HEK293 (cell line): ENCODE data around the gene UQCC2.

Experiments used
- KLF10 ChIP-seq: fragments of 450-650 bp; IDR thresholded peaks from 2 replicates; pipeline ENCODE4 v1.5.1; 2018; ENCODE audit warnings: missing biosample characterization, mild to moderate bottlenecking, missing genetic modification characterization
- SALL2 ChIP-seq: fragments of 450-650 bp; formaldehyde crosslinking; IDR thresholded peaks from 2 replicates; pipeline ENCODE4 v1.5.0; 2017; ENCODE audit warnings: missing biosample characterization, mild to moderate bottlenecking, missing genetic modification characterization, borderline replicate concordance
- SETDB1 ChIP-seq: IDR thresholded peaks from one replicate; pipeline ENCODE4 v1.6.1; 2017; ENCODE audit warnings: mild to moderate bottlenecking, low read length, moderate library complexity, mixed read lengths; ENCODE audit not compliant: insufficient read length
- TCF7L2 ChIP-seq: IDR thresholded peaks from 2 replicates; pipeline ENCODE4 v1.6.1; 2011; ENCODE audit warnings: low read depth, mild to moderate bottlenecking, inconsistent platforms, low read length, moderate library complexity, borderline replicate concordance
- YY1 ChIP-seq: fragments of 450-650 bp; formaldehyde crosslinking; IDR thresholded peaks from 2 replicates; pipeline ENCODE4 v1.5.1; 2018; ENCODE audit warnings: missing biosample characterization, missing genetic modification characterization
- ZBTB49 ChIP-seq: fragments of 450-650 bp; formaldehyde crosslinking; IDR thresholded peaks from 2 replicates; pipeline ENCODE4 v1.5.1; 2016; ENCODE audit warnings: missing biosample characterization, missing genetic modification characterization, low read depth
- ZNF112 ChIP-seq: fragments of 450-650 bp; formaldehyde crosslinking; IDR thresholded peaks from 2 replicates; pipeline ENCODE4 v1.5.0; 2017; ENCODE audit warnings: missing biosample characterization, missing genetic modification characterization
- ZNF138 ChIP-seq: fragments of 450-650 bp; formaldehyde crosslinking; IDR thresholded peaks from 2 replicates; pipeline ENCODE4 v1.5.1; 2016; ENCODE audit warnings: missing biosample characterization, missing genetic modification characterization, borderline replicate concordance
- ZNF324 ChIP-seq: fragments of 450-650 bp; formaldehyde crosslinking; IDR thresholded peaks from 2 replicates; pipeline ENCODE4 v1.5.1; 2016; ENCODE audit warnings: missing biosample characterization, missing genetic modification characterization
- ZNF416 ChIP-seq: fragments of 450-650 bp; formaldehyde crosslinking; IDR thresholded peaks from 2 replicates; pipeline ENCODE4 v1.5.1; 2016; ENCODE audit warnings: missing biosample characterization, missing genetic modification characterization
- TF ChIP-seq, protein P1 (sequence below): fragments of 450-650 bp; formaldehyde crosslinking; IDR thresholded peaks from 2 replicates; pipeline ENCODE4 v1.5.1; 2016; ENCODE audit warnings: missing biosample characterization, missing genetic modification characterization
- TF ChIP-seq, protein P2 (sequence below): fragments of 450-650 bp; formaldehyde crosslinking; IDR thresholded peaks from 2 replicates; pipeline ENCODE4 v1.5.1; 2016; ENCODE audit warnings: missing biosample characterization, missing genetic modification characterization, borderline replicate concordance

- TF ChIP-seq ZNF324 (tag by site-specific recombination) (no peak), KLF10 (tag by site-specific recombination) (no peak), ZNF416 (tag by site-specific recombination) (no peak), ZNF138 (tag by site-specific recombination) (no peak), SALL2 (tag by site-specific recombination) (no peak), ZBTB49 (tag by site-specific recombination) (no peak), ZNF112 (tag by site-specific recombination) (no peak), YY1 (tag by site-specific recombination) (no peak), SETDB1 (no peak), TCF7L2 (no peak)
- TF ChIP-seq, protein P1, sequence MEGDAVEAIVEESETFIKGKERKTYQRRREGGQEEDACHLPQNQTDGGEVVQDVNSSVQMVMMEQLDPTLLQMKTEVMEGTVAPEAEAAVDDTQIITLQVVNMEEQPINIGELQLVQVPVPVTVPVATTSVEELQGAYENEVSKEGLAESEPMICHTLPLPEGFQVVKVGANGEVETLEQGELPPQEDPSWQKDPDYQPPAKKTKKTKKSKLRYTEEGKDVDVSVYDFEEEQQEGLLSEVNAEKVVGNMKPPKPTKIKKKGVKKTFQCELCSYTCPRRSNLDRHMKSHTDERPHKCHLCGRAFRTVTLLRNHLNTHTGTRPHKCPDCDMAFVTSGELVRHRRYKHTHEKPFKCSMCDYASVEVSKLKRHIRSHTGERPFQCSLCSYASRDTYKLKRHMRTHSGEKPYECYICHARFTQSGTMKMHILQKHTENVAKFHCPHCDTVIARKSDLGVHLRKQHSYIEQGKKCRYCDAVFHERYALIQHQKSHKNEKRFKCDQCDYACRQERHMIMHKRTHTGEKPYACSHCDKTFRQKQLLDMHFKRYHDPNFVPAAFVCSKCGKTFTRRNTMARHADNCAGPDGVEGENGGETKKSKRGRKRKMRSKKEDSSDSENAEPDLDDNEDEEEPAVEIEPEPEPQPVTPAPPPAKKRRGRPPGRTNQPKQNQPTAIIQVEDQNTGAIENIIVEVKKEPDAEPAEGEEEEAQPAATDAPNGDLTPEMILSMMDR (tag by site-specific recombination) = no peak
- TF ChIP-seq, protein P2, sequence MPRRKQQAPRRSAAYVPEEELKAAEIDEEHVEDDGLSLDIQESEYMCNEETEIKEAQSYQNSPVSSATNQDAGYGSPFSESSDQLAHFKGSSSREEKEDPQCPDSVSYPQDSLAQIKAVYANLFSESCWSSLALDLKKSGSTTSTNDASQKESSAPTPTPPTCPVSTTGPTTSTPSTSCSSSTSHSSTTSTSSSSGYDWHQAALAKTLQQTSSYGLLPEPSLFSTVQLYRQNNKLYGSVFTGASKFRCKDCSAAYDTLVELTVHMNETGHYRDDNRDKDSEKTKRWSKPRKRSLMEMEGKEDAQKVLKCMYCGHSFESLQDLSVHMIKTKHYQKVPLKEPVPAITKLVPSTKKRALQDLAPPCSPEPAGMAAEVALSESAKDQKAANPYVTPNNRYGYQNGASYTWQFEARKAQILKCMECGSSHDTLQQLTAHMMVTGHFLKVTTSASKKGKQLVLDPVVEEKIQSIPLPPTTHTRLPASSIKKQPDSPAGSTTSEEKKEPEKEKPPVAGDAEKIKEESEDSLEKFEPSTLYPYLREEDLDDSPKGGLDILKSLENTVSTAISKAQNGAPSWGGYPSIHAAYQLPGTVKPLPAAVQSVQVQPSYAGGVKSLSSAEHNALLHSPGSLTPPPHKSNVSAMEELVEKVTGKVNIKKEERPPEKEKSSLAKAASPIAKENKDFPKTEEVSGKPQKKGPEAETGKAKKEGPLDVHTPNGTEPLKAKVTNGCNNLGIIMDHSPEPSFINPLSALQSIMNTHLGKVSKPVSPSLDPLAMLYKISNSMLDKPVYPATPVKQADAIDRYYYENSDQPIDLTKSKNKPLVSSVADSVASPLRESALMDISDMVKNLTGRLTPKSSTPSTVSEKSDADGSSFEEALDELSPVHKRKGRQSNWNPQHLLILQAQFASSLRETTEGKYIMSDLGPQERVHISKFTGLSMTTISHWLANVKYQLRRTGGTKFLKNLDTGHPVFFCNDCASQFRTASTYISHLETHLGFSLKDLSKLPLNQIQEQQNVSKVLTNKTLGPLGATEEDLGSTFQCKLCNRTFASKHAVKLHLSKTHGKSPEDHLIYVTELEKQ (tag by site-specific recombination) = no peak
These were observed 38.9 kb upstream of the UQCC2 start for GRCh38 chr6:33750244-33750991.
